Measurements from ENCODE around the gene BCL7A.

The BCL7A gene

DNA sequence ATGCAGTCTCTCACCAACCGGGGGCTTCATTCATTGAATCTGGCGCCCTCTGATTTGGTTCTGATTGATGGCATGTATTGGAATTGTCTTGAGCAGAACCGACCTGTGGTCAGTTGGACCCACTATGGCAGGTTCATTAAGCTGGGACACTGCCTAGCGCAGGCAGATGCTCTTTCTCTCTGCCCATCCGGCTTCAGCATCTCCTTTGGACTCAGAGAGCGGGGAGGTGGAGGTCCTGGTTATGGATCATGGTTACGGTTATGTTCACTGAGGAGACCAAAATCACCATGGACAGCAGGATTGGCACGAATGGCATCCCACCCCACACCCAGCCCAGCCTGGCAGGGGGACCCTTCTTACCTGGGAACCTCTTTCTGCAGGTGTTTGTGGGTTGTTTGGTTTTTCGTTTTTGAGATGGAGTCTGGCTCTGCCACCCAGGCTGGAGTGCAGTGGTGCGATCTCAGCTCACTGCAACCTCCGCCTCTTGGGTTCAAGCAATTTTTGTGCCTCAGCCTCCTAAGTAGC, 16.4 kb upstream of the BCL7A start:
- Histone ChIP-seq H3K4me2 (ENCODE audit: low read length) (peak overlapping the region; percentile 91), H2AFZ (ENCODE audit: low read length) (no peak overlapping the region), H3K9ac (ENCODE audit: low read length) (peak overlapping the region; percentile 92), H3K9me3 (ENCODE audit: low read length) (no peaks in the 10 kb centered on the region; the same call in 1 of the 2 replicates), H4K20me1 (ENCODE audit: insufficient read depth, low read length) (no peaks in the 10 kb centered on the region), H3K9me2 (ENCODE audit: low read depth, low read length) (no peaks in the 10 kb centered on the region), H3K79me2 (ENCODE audit: insufficient read depth, low read length) (0 out of 2 replicates have a peak, but pooled peaks cover 4% of the 10 kb centered on the region), H3K36me3 (ENCODE audit: insufficient read depth, low read length) (peaks cover 35% of the 10 kb centered on the region), H3K4me1 (ENCODE audit: insufficient read depth, low read length, severe bottlenecking) (peaks cover 81% of the 10 kb centered on the region), H3K27ac (ENCODE audit: low read depth, low read length, poor library complexity, severe bottlenecking) (peak overlapping the region; percentile 100), H3K27me3 (ENCODE audit: insufficient read depth, low read length) (no peaks in the 10 kb centered on the region), H3F3A (ENCODE audit: insufficient read depth, low read length) (peaks cover 15% of the 10 kb centered on the region), H3K4me3 (ENCODE audit: low read depth, low read length, poor library complexity, severe bottlenecking) (peak overlapping the region; percentile 64)
- TF ChIP-seq, protein P1, sequence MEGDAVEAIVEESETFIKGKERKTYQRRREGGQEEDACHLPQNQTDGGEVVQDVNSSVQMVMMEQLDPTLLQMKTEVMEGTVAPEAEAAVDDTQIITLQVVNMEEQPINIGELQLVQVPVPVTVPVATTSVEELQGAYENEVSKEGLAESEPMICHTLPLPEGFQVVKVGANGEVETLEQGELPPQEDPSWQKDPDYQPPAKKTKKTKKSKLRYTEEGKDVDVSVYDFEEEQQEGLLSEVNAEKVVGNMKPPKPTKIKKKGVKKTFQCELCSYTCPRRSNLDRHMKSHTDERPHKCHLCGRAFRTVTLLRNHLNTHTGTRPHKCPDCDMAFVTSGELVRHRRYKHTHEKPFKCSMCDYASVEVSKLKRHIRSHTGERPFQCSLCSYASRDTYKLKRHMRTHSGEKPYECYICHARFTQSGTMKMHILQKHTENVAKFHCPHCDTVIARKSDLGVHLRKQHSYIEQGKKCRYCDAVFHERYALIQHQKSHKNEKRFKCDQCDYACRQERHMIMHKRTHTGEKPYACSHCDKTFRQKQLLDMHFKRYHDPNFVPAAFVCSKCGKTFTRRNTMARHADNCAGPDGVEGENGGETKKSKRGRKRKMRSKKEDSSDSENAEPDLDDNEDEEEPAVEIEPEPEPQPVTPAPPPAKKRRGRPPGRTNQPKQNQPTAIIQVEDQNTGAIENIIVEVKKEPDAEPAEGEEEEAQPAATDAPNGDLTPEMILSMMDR (IDR thresholded peaks at IDR 0.05; ENCODE audit: low read length) = no peak
- no peak for TF ChIP-seq EZH2 (IDR thresholded peaks at IDR 0.05; ENCODE audit: borderline replicate concordance, low read length)

DNA sequence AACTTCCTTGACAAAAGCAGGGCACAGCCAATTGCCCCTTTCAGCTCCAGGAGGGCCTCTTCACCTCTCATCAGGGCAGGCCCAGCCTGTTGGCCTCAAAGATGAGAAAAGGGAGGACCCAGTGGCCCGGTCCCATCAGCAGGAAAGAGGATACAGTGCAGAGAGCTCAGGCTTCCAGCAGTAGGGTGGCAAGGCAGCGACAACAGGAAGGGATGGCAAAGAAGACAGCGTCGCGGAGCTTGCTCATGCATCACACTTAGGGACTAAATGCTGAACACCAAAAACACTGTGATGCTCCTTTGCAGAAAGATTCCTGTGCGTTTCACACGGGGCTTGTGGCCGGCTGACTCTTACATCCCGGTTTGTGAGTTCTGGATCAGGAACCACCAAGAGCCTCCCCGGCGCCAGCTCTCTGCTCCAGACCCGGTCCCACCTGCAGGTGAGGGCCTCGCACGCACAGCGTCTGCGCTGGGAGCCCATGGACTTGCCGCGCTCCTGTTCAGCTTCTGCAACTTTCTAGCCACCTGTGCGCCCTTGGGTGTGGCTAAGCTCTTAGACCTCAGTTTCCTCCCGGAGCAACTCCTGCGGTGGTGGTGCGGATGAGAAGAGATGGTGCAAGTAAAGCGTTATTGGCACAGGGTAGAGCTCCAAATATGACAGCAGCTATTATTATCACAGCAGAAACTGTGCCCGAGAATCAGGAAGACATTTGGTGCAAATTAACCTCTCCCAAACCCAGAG, 15.3 kb upstream of the BCL7A start:
- Histone ChIP-seq H3K9me2 (ENCODE audit: low read depth, low read length) (no peaks in the 10 kb centered on the region), H3K79me2 (ENCODE audit: insufficient read depth, low read length) (0 out of 2 replicates have a peak, but pooled peaks cover 4% of the 10 kb centered on the region), H3K36me3 (ENCODE audit: insufficient read depth, low read length) (peaks cover 25% of the 10 kb centered on the region), H3F3A (ENCODE audit: insufficient read depth, low read length) (peaks cover 15% of the 10 kb centered on the region), H3K27ac (ENCODE audit: low read depth, low read length, poor library complexity, severe bottlenecking) (peak overlapping the region; percentile 100), H3K4me1 (ENCODE audit: insufficient read depth, low read length, severe bottlenecking) (peaks cover 91% of the 10 kb centered on the region), H3K4me3 (ENCODE audit: low read depth, low read length, poor library complexity, severe bottlenecking) (peak overlapping the region; percentile 64), H2AFZ (ENCODE audit: low read length) (no peak overlapping the region), H4K20me1 (ENCODE audit: insufficient read depth, low read length) (no peaks in the 10 kb centered on the region), H3K4me2 (ENCODE audit: low read length) (peak overlapping the region; percentile 91), H3K27me3 (ENCODE audit: insufficient read depth, low read length) (no peaks in the 10 kb centered on the region), H3K9me3 (ENCODE audit: low read length) (no peaks in the 10 kb centered on the region; the same call in 1 of the 2 replicates), H3K9ac (ENCODE audit: low read length) (peak overlapping the region; percentile 92)
- TF ChIP-seq, protein P1 (IDR thresholded peaks at IDR 0.05; ENCODE audit: low read length) = no peak
- no peak for TF ChIP-seq EZH2 (IDR thresholded peaks at IDR 0.05; ENCODE audit: borderline replicate concordance, low read length)

DNA sequence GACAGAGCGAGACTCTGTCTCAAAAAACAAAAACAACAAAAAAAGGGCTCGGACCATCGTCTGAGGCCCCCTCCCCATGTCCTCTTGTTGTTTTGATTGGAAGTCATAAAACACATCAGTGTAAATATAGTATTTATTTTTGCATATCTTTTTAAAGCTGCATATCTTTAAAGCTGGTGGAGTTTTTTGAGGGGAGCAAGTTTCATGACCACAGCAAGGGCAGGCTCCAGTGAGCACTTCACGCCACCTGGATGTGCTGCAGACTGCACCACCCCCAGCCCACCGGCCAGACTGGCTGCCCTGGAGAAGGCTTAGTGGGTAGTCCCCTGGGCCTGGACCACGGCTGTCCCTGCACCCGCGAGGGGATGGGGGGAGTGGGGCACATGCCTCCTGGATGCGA, 11.9 kb upstream of the BCL7A start:
- Histone ChIP-seq H3K79me2 (ENCODE audit: insufficient read depth, low read length) (no peaks in the 10 kb centered on the region), H3K4me2 (ENCODE audit: low read length) (peak overlapping the region; percentile 61), H3K4me3 (ENCODE audit: low read depth, low read length, poor library complexity, severe bottlenecking) (peak overlapping the region; percentile 5), H2AFZ (ENCODE audit: low read length) (no peak overlapping the region), H4K20me1 (ENCODE audit: insufficient read depth, low read length) (no peaks in the 10 kb centered on the region), H3K9me3 (ENCODE audit: low read length) (peaks cover 5% of the 10 kb centered on the region; the same call in 1 of the 2 replicates), H3F3A (ENCODE audit: insufficient read depth, low read length) (peaks cover 12% of the 10 kb centered on the region), H3K36me3 (ENCODE audit: insufficient read depth, low read length) (peaks cover 13% of the 10 kb centered on the region), H3K27ac (ENCODE audit: low read depth, low read length, poor library complexity, severe bottlenecking) (peak overlapping the region; percentile 100), H3K9me2 (ENCODE audit: low read depth, low read length) (no peaks in the 10 kb centered on the region), H3K4me1 (ENCODE audit: insufficient read depth, low read length, severe bottlenecking) (peaks cover 88% of the 10 kb centered on the region), H3K27me3 (ENCODE audit: insufficient read depth, low read length) (no peaks in the 10 kb centered on the region), H3K9ac (ENCODE audit: low read length) (peak overlapping the region; percentile 69)
- no peak for TF ChIP-seq EZH2 (IDR thresholded peaks at IDR 0.05; ENCODE audit: borderline replicate concordance, low read length)
- TF ChIP-seq, protein P1 (IDR thresholded peaks at IDR 0.05; ENCODE audit: low read length) = no peak

All from OCI-LY1 (cell line).